GOT3 (cell line): Measurements from ENCODE around the gene AFF4.

Experiments used
- DNase-seq: peaks from one replicate; lab custom pipeline; 2025; ENCODE audit warnings: mixed read lengths; lab: John Stamatoyannopoulos, UW

AFF4 gene

DNA sequence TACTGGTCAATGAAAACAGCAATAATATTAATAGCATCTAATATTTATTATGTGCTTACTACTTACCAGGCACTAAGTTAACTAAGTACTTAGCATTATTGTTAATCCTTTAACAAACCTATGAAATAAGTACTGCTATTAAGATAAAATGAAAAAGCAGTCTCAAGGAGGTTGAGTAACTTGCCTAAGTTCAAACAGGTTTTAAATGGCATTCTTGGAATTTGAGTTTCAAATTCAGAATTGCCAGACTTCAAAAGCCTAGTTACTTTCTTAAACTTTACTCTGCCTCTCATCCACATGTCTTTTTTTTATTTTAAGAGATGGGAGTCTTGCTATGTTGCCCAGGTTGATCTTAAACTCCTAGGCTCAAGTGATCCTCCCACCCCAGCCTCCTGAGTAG, 73.9 kb downstream of the AFF4 start:
- no peak for DNase-seq

DNA sequence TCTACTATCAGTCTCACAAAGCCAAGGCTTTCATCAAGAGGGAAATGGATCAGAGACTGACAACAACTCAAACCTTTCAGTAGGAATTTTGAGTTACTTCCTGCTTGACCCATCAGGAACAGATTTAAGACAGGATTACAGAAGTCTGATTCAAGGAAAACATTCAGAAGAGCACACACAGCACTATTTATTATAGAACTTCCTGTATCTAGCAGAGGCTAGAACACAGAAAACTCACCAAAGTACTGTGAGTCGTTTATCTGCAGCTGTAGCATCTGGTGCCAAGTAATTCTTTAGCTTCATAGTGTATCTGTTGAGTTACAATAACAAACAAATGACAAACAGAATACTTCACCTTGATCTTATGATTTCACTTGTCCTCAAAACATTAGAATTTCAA, 76.2 kb downstream of the AFF4 start:
- no peak for DNase-seq

DNA sequence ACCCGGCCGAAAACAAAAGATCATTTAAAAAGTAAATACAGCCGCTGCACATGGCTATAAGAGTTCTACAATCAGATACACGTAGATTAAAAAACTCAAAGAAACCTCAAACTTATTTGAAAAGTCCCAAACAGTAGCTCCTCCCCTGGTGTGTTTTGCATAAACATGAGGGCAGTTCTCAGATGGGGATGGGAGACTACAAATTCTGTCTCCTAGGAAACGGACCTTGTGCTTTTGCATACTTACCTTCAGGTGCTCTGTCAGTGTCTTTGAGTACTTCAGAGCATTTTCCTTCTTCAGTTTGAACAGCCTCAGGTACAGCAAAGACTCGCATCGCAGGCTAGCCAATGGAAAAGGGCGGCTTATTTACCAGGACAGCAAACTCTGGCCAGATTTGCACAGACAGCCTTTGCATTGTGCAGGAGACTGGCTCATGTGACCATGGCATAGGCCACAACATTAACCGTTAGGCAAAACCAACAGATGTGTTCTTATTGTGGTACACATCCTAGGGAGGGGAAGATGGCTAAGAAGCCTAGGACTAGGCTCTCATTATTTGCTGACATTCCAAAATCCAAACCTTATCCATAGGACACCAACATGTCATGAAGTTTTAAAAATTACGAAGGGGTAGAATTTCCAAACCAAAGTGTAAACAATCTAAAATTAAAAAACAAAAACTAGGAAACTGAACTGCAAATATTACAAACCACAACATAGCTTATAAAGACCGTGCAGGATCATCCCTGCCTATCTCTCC, 77.2 kb downstream of the AFF4 start:
- DNase-seq = no peak

DNA sequence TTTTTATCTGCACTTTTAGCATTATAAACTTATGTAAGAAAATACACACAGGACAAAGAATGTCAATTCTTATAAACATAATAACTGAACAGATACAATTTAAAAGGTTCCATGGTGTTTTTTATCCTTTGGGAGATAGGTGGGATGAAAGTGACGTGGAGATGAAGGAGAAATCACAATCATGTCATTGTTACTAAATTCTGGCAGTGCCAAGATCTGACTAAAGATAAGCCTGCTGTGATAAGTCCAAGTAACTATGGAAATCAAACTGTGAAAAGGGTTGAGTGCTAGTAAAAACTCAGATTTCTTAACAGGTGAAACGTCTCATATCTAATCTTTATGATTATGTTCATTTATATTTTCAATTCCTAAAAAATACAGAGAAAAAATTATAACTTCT, 78.9 kb downstream of the AFF4 start:
- no peak for DNase-seq

DNA sequence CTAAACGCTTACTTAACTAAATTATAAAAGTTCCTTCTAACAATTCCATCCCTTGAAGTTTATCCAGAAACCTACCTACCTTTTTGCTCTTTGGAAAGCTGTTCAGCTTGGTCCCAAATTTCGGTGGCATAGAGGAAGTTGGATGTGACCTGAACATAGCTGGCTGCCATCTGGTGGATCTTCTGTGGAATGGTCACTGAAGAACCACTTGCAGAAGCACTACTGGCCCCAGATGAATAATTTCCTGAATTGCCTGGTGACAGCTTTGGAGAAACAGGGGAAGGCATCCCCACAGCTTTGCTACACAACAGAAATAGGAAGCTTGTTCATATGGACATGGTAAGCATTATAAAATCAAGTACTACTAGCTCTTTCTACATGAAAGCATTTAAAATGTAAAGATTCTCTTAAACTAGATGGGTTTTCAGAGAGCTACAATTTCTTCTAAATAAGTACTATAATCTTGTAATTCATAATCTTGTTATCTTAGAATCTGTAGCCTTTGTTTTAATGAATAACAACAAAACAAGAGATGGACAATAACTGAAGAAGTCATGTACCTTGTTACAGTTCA, 80.1 kb downstream of the AFF4 start:
- DNase-seq = no peak

DNA sequence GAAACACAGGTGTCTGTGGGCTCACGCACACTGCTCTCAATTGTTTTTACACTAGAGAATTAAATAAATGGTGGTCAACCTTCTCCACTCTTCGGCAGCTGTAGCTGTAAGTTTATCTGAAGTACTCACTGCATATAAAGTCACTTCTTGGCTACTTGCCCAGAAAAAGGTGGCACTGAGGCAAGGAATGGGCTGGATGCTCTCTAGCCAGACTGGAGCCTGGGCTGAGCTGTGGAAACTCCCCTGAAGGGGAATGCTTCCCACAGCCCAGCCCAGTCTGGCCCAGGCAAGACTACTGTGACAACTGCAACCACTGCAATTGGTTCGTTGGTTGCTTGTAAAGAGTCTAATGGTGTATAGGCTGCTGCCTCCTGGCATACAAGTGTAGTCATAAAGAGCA, 85.5 kb downstream of the AFF4 start:
- DNase-seq = no peak

DNA sequence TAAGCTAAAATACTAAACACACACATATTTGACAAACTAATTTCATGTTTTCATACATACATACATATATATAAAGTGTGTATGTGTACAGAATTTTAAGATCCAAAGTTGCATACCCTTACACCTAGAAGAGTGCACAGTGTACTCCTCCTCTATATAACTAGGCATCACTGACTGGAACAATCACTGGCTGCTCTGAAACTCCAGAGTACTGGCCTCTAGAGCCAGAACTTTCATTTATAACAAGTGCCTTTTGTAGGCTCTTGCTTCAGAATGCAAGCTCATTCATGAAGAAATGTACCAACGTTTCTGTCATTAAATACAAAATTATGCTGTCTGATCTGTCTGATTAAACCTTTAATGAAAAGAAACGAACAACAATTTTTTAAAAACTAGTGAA, 86.0 kb downstream of the AFF4 start:
- DNase-seq = no peak

DNA sequence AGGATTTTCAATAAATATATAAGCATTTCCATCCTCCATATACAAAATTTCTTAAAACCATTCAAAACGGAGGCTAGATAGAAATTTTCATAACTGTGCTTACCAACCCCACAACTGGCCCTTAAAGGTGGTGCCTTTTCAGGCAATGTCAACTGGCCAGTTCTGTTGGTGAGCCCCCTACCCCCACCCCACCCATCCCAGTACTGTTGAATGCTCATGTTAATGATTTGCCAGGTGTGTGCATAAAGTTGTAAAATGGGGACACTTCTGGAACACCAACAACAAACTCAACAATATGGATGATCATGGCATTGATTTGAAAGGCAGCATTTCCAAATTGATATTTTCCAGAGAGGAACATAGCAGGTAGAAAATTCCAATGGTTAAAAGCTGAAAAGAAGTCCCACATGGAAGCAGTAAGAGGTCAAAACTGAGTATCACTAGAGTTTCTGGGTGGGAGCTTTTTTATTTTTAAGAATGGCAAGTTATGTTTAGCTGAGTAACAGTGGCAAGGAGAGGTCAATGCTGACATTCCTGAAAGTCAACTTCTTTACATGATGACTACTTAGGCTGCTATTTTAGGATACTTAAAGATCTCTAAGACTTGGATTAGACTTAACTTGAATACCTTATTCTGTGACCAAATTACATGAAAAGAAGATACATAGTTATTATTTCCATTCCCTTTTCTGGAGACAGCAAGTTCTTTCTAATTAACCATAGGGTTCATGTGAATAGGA, 87.2 kb downstream of the AFF4 start:
- no peak for DNase-seq

DNA sequence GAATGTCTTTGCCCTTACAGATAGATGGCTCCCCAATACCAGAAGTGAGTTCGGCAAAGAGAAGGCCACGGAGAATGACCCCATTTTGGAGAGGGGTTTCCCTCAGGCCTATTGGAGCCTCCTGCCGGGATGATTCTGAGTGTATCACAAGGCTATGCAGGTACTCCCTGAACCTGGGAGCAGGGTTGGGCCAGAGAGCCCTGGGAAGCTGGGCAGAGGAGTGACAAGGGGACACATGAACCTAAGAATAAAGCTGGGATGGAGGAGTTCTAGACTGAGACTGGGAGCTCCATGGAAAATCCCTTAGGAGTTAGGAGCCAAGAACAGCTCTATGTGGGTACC, 89.5 kb downstream of the AFF4 start:
- no peak for DNase-seq

DNA sequence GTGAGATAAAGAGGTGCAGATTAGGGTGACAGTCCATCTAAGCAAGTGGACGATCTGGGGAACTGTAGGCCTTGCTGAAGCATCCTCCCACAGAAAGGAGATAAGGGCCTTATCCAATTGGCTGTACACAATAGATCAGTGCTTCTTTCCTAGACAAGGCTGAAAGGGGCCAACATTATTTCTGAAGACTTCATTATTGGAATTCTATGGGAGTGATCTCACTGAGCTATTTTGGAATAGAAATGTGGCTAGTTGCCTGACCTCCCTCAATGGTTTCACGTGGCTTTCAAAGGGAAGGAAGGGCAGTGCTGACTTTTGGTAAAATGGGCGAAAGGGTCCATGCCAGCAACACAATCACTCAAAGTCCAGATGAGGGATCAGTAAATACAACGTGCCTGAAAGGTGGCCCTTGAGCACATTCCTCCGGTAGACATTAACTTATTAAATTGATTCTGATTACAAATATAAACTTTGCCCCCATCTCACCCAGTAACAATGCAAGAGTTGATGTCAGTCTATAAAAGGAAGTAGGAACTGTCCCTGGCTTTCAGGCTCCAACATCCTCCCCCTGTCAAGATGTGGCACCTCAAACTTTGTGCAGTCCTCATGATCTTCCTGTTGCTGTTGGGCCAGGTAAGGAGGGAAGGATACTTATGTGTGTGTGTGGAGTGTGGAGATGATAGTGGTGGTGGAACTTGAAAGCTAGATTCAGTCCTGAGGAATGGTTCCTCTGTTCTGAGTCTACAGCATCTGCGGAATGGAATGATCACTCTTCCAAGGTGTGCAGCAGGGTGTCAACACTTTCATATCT, 90.1 kb downstream of the AFF4 start, which contains the start of gene LEAP2:
Gene LEAP2 (plus strand): TSS at position 550 of the 811 bp plus-strand sequence. CDS start 27 bp downstream, at position 577.
- no peak for DNase-seq

DNA sequence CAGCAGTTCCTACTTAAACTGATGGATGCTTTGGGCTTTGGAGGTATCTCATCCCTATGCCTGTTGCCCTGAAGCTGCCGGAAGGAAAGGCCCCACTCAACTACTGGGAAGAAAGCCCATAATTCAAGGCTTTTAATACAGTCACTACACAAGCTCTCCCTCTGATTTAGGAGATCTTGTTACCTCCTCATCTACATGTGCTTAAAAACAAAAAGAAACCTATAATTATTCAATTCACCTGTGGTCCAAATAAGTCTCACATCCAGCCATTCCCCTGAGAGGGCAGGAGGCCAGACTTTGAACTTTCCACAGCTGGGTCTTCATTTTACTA, 90.7 kb downstream of the AFF4 start:
- no peak for DNase-seq

DNA sequence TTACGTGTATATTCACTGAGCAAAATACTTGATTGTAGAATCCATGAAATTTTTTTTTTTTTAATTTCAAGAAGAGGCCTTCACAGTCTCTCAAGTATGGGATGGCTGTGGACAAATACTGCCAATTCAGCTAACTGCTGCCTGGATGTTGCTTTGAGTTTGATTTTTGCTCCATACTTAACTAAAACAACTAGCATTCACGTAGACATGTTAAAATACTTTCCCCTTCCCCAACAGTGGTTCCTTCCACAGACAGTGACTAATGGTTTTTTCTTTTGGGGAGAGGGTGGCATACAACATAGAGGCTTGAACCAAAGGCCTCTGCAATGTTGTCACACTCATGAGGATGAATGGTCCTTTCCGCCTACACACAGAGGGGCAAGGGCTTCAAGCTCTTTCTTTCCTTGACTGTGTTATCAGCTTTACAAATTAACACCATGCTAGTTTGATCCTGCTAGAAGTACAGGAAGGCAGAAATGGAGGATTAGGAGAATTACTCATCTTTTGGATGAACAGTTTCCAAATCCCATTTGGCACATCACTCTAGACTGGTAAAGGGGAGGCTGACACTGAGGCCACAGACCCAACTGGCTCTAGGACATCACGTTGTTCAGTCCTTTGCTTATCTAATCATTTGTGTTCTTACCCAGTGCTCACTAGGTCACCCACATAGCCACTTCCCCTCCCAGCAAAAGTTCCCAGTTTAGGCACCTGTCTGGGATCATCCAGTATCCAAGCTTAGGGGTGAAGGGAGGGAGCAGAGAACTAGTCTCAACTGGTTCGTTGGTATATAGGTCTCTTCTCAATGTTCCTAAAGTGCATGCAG, 91.8 kb downstream of the AFF4 start:
- no peak for DNase-seq

DNA sequence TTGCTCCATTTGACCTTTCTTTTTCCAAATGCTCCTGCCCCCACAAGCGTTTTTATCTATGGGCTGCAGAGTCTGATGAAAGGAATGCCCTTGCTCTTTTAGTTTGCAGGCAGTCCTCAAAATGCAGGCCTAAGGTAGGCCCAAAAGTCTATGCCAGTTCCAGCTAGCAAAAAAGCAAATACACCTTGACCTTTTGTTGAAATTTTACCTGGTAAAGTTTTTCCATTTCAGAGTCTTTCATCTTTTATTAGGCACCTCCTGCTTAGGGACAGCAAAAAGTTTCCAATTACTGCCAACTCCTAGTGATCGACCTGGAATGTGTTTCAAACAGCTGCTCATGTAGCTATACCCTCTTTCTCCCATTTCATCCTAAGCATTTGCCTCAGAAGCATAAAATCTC, 92.6 kb downstream of the AFF4 start:
- no peak for DNase-seq

DNA sequence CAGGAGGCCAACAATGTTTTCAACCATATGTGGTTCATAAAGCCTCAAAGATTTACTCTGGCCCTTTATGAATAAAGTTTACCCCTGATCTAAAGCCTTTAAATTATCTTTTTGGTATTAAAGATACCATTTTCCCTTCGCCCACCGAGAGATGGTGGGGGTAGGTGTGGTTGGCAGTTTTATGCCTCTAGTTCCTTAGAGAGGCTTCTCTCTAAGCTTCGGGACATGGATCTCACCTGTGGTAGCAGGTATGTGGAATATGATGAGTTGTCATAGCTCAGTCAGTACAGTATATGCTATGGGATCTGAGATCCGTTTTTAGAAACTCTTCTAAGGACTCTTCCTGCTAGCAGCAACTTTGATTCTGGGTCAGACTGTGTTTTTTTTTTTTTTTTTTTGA, 94.7 kb downstream of the AFF4 start:
- DNase-seq = no peak

DNA sequence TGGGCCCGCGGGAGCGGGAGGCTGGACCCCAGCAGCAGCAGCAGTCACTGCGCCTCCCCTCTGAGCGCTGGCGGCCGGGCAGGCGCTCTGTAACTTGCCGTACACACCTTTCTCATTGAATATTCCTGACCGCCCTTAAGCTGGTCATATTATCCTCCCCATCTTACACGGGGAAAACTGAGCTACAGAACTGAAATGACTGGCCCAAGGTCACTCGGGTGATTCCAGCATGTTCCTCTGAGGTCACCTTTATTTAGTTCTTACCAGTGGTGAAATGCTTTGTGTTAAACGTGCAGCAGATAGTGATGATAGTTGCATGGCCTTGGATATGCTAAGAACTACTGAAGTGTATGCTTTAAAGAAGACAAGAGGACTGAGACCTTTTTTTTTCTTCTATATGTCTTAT, 96.4 kb downstream of the AFF4 start:
- DNase-seq = no peak

DNA sequence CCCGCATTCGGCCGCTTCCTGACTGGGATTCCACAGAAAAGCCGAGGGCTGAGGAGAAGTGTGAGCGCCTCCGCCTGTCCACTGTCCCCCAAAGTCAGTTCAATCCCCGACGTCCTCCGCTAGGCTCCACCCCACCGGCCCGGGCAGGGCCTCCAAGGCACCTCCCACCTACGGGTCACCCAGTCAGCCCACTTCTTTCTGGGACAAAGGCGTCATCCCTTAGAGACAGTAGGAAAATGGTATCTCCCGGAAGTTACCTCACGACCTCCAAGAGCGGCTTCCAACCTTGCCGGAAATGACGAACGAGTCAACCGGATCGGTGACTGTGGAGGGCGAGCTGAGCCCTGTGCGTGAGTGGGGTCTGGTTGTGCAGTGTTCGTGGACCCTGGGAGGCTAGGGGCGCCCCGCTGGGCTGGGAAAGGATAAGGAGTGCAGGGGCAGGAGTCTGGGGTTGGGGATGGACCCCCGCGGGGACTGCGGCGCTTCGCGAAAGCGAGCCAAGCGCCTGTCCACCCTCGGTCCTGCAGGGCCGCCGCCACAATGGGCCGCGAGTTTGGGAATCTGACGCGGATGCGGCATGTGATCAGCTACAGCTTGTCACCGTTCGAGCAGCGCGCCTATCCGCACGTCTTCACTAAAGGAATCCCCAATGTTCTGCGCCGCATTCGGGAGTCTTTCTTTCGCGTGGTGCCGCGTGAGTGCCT, 96.9 kb downstream of the AFF4 start, which contains the start of the genes GDF9 and UQCRQ:
Gene GDF9 (minus strand): TSS at position 128 of the 704 bp plus-strand sequence. CDS start 1,936 bp downstream, outside the sequence.
Gene UQCRQ (plus strand): TSS at position 301 of the 704 bp plus-strand sequence. CDS start 240 bp downstream, at position 541.
- DNase-seq = peak; percentile 92

DNA sequence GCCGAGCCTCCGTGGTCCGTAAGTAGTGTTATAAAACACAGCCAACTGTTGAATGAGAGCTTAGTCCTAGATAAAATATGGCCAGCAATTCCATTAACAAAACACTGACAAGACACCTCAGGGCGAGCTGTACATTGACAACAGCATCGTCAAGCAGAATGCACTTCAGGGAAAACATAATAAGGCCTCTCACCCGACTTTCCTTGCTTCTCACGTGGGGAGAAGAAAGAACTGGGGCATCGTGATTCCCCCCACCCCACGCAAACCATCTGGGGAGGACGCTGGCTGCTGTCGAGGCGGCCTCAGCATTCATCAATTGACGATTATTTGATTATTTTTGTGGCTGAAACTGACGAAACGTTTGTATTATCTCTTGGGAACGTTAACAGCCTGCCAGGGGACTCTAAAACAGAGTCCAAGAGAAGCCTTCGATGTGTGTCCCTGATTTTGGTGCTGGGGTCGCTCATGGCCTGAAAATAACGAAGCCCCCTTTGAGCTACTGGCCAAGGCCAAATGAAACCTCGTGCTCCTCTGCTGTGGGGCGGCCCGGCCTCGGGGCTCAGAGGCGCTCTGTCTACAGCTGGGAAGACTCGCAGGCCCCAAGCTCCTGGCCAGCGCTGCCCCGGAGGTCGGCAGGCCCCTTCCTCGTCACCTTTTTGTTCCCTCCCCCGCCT, 97.6 kb downstream of the AFF4 start:
- DNase-seq = no peak

DNA sequence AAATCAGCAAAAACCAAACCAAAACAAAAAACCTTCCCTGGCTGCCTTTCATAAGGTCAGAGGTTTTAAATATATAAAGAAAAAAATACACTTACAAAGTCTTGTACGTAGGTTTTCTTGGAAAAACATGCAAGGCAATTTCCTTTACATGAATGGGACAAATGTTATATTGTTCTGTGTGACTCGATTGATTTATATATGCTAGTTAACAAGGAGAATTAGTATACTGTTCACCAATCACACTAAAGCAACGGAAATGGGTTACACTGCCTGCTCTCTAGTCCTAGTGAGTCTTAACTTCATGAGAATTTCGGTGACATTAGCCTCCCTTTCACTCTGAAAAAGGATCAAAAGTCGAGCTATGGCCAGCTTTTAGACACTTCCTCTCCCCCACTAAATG, 102.7 kb downstream of the AFF4 start:
- DNase-seq = no peak

DNA sequence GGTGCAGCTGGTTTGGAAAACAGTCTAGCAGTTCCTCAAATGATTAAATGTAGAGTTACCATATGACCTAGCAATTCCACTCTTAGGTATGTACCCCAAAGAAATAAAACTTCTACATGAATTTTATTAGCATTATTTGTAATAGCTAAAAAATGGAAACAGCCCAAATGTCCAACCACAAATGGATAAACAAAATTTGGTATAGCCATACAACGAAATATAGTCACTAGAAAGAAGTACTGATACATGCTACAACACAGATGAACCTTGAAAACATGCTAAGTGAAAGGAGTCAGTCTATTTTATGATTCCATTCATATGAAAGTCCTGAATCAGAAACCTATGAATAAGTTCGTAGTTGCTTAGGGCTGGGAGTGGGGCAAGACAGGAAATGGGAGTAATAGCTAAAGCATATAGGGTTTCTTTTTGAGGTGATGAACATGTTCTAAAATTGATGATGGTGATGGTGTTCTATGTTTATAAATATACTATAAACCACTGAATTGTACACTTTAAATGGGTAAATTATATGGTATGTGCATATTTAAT, 103.5 kb downstream of the AFF4 start:
- no peak for DNase-seq

DNA sequence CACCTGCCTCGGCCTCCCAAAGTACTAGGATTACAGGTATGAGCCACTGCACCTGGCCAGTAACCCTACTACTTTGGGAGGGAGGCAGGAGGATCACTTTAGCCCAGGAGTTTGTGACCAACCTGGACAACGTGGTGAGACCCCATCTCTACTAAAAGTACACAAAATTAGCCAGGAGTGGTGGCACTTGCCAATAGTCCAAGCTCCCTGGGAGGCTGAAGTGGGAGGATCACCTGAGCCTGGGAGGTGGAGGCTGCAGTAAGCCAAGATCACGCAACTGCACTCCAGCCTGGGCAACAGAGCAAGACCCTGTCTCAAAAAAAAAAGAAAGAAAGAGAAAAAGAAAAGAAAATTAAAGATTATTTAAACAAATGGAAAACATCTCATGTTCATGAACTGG, 107.4 kb downstream of the AFF4 start:
- DNase-seq = no peak
